Purkinje cell (primary cell): ENCODE results near the gene ECM1. TPM values are rescaled to one million over a fixed set of nuclear protein-coding genes. Genes with fewer than 3 reads are reported as not detected.

Experiments used
- polyA plus RNA-seq: library from polyadenylated mRNA; unstranded; fragments of >200 nt; fragmentation: Nextera tagmentation; gene quantifications from 2 replicates; pipeline ENCODE4 v1.2.1, GENCODE V29; 2014

Gene ECM1
- polyA plus RNA-seq = 2.0 and 2.4 TPM in 2 replicates

GRCh38 chr1:150507912-150508864 is at the start of gene ECM1:
Gene ECM1 (plus strand): TSS chr1:150508109. CDS start chr1:150508210, 101 bp downstream.

GRCh38 chr1:150486966-150487762 is 20.7 kb upstream of the ECM1 start, which contains the start of gene TARS2:
Gene TARS2 (plus strand): TSS chr1:150487419. CDS start chr1:150487451, 32 bp downstream.

GRCh38 chr1:150515328-150516049 is 7.6 kb downstream of the ECM1 start, which contains the start of gene FALEC:
Gene FALEC (plus strand): TSS chr1:150515752.

GRCh38 chr1:150548632-150549495 is 41.0 kb downstream of the ECM1 start, which contains the start of gene ADAMTSL4:
Gene ADAMTSL4 (plus strand): TSS chr1:150549408. CDS start chr1:150552289, 2,881 bp downstream.

Other genes with a start within 250 kb of the ECM1 start
- gene APH1A, start 239.1 kb upstream of the ECM1 start, polyA plus RNA-seq = 0.42 and 0.98 TPM in 2 replicates
- 45.8 and 52.3 TPM in 2 replicates for gene C1orf54, start 235.3 kb upstream of the ECM1 start, polyA plus RNA-seq
- gene CIART, start 225.6 kb upstream of the ECM1 start, polyA plus RNA-seq = 19.1 and 32.2 TPM in 2 replicates
- gene MRPS21, start 214.2 kb upstream of the ECM1 start, polyA plus RNA-seq = 359 and 393 TPM in 2 replicates
- 10.1 and 13.6 TPM in 2 replicates for gene PRPF3, start 186.6 kb upstream of the ECM1 start, polyA plus RNA-seq
- gene RPRD2, start 144.0 kb upstream of the ECM1 start, polyA plus RNA-seq = 7.7 and 9.4 TPM in 2 replicates
- 8.8 and 13.9 TPM in 2 replicates for gene TARS2, start 20.7 kb upstream of the ECM1 start, polyA plus RNA-seq
- gene FALEC, start 7.6 kb downstream of the ECM1 start, polyA plus RNA-seq = not detected in 2 replicates
- not detected in 2 replicates for gene ADAMTSL4, start 41.3 kb downstream of the ECM1 start, polyA plus RNA-seq
- gene MCL1, start 71.5 kb downstream of the ECM1 start, polyA plus RNA-seq = 4.1 and 4.2 TPM in 2 replicates
- 44.6 and 74.1 TPM in 2 replicates for gene ENSA, start 121.5 kb downstream of the ECM1 start, polyA plus RNA-seq
- gene GOLPH3L, start 189.0 kb downstream of the ECM1 start, polyA plus RNA-seq = 14.7 and 18.5 TPM in 2 replicates
- not detected in 2 replicates for gene HORMAD1, start 212.8 kb downstream of the ECM1 start, polyA plus RNA-seq